HG03064 (cell line): Measurements from ENCODE around the gene GPS1.

Source experiments
- ATAC-seq: cut with Tn5 transposase; IDR thresholded peaks from one replicate; pipeline ENCODE4 v1.9.1; 2021; ENCODE audit warnings: low read depth; ENCODE audit not compliant: unreplicated experiment

GPS1 gene

DNA sequence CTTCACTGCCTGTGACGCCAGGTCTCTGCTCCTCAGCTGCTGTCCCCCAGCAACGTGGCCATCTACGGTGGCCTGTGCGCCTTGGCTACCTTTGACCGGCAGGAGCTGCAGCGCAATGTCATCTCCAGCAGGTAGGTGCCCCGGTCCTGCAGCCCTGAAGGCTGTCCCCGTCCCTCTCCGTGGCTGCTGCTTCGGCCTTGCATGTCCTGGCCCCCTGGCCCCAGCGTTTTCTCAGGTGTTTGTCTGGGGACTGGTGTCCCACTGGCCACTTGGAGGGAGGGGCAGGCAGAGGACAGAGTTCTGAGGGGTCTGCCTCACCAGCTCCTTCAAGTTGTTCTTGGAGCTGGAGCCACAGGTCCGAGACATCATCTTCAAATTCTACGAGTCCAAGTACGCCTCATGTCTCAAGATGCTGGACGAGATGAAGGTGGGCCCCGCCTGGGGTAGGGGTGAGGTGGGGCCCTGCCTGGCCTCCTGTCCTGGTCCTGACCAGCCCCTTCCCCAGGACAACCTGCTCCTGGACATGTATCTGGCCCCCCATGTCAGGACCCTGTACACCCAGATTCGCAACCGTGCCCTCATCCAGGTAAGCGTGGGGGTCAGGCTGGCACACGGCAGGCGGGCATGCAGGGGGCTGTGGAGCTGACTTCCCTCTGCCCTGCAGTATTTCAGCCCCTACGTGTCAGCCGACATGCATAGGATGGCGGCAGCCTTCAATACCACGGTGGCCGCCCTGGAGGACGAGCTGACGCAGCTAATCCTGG is 4.4 kb downstream of the GPS1 start:
- no peak for ATAC-seq

DNA sequence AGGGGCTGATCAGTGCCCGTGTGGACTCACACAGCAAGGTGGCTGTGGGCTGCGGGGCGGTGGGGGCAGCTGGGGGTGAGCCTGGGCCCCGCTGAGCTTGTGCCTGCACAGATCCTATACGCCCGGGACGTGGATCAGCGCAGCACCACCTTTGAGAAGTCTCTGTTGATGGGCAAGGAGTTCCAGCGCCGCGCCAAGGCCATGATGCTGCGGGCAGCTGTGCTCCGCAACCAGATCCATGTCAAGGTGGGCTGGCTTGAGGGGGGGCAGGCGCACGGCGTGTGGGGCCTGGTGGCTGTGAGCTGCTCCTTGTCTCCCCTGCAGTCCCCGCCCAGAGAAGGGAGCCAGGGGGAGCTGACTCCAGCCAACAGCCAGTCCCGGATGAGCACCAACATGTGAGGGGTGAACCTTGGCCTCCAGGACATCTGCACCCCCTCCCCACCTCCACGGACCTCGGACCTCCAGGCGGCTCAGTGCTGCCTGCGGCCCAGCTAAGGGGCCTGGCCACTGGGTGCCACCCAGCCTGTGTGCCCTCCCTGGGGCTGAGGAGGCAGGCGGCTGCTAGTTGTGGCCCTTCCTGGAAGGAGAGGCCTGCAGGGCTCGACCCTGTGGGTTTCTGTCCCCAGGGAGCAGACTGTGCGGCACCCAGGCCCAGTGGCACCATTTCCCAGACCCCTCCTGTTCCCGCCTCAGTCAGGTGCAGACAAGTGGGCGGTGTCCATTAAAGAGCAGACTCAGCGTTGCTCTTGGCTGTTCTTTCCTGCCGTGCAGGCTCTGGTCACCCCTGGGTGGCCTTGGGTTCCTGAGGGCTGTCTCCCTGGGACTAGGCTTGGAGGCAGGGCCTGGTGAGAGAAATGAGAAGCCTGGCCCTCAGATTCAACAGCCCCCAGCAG is 5.3 kb downstream of the GPS1 start:
- no peak for ATAC-seq

DNA sequence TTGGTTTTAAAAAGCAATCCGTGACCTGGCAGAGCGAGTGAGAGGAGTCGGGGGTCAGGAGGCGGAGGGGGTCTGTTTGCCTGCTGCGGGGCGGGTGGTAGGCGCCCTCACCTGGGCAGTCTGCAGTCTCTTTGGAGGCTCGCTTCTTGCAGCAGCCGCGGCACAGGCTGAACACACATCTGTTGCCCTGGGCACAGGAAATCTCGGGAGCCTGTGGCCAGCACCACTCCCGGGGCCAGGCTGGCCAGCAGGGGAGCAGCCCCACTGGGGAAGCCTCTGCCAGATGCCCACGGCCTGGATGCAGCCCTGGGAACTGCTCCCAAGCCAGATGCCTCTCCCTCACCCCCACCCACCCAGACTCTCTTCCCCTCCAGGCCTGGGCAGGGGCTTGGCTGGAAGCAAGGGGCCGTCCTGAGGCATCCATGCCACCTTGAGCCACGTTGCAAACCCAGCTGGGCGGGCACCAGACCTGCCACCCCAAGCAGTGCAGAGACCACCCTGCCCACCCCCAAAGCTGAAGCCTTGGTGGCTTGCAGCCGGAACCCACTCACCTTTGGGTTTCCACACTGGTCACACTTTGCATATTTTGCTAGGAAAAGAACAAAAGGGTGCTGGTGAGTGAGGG is 6.6 kb downstream of the GPS1 start:
- no peak for ATAC-seq

DNA sequence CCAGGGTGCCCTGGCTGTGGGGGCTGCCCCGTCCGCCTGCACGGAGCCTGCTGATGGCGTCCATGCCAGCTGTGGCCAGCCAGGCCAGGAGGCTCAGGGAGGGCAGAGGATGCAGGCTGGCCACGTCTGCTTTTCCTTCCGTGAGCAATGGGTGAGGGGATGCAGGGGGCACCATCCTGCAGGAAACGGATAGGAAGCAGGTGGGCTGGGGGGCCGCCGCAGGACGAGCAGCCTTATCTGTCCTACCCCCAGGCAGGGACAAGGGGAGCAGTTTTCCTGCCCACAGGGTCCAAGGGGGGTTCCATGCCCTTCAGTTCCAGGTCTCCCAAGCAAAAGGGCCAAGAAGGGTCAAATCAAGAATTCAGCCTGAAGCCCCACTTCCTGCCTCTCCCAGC is 7.2 kb downstream of the GPS1 start:
- ATAC-seq: no peak

DNA sequence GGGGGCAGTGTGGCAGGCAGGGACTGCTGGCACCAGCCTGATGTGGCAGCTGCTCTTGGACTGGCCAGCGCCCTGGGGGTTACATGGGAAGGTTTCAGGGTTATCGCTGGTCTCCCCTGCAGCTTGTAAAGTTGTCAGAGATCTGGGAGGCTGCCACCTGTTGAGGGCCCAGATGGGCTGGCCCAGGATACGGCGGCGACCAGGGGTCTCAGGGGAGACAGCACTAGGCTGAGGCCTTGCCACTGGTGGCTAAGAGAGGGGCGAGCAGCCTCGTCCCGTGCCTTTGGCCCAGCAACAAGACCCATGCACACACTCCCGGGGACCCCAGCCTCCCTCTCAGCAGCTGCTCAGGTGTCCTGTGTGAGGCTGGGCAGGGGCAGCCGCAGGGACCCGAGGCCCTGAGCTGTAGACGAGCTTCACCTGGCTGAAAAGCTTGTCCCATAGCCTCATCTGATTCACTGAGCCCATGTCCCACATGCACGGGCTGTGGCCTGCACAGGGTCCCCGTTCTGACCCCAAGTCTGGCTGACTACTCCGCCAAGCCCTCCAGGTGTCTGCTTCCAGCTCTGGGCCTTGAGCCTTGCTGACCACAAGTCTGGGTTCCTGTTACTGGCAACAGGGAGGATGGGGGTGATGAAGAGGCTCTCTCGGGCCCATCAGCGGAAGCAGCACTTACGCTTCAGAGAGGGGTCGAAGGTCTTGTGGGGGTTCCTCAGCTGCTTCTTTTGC is 7.7 kb downstream of the GPS1 start:
- ATAC-seq: no peak

DNA sequence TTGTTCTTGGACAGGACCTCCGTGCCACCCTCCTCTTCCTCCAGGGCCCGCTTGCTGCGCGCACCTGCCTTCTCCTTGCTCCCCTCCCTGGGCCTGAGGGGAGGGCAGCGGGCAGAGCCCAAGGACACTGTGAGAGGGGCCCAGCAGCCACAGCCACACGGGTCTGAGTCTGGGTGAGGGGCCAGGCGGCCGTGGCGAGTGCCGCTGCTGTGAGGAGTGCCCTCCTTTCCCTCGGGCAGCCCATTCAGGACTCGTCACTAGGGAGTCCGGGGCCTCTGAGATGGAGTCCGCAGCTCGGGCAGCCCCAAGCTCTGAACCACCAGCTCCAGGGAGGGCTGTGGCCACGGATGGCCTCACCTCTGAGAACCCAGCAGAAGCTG is 8.3 kb downstream of the GPS1 start:
- no peak for ATAC-seq

DNA sequence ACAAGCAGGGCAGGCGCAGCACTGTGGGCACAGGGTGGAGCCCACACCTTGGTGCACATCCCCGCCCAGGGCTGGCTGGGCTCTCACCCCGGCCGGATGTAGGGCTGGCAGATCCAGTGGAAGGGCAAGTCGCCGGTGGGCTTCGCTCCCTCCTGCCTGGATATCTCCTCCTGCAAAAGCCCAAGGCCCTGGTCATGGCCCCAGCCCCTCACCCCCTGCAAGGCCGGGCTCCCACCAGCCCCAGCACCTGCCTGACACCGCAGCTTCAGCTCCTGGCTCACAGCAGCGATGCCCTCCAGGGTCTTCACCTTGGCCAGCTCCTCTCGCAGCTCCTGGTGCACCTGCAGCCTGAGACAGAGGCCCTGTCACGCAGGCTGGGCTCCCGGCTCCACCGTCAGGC is 8.9 kb downstream of the GPS1 start:
- ATAC-seq: no peak

DNA sequence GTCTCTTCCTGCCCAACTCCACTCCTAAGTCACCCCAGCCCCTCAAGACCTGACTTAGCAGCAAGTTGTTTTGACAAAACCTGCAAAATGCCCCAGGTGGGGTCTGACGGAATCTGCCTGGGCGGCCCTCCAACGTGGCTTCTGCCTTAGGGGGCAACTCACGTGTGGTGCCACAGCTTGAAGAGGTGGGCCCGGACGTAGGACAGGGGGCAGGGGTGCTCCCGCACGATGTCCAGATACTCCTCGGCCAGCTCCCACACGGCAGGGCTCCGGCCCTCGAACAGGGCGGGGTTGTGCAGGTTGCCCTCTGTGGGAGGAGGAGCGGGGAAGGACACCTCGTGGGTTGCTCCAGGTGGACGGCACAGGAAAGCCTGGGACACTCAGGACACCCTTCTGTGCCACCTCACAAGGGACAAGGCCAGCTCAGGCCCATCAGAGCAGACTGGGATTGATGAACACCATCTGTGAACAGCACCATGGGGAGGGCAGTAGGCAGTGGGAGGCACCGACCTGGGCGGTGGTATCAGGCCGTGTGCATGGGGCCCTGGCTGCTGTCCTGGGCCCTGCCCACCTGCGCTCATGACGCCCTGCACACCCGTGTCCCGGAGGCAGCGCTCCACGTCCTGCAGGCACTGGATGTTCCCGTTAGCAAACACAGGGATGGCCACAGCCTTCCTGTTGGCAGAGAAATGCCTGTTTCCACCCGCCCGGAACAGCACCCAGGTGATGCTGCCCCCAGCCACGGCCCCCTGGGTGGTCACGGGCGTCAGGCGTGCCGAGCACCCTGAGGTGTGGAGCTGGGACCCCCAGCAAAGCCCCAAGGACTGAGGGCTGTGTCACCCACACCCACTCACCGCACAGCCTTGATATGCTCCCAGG is 9.6 kb downstream of the GPS1 start:
- no peak for ATAC-seq

DNA sequence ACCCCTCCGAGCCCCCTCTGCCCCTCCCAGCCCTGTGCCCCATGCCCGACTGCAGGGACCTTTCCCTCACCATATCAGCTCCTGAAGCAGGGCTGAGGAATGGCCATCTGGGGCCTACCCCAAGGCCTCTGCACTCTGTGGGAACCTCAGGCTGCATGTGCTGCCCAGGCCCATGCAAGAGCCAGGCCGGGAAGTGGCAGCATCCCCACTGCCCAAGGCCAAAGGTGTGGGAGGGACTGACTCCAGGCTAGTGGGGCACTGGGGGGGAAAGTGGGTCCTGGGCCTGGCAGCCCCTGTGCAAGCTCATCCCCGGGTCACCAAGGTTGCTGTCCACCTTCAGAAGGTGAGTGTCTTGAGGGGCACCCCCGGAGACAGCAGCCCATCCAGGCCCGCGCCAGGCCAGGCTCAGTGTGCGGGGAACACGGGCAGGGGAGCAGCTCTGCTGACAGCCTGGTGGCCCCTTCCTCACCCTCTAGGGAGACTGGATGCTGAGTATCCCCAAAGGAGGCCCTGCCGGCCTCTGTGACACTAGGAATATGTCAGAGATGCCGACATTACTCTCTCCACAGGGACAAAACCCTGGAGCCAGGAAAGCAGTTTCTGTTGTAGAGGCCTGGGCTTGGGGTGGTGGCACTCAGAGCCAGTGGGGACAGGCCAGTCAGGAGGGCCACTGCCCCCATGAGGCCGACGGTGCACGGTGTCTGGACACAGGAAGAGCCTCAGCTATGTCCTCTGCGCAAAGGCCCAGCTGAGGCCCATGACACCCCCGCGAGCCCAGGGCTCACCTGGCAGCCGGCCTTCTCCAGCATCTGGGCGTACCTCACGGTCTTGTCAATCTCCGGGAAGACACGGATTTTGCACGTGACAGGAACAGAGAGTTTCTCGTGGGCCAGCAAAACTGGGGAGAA is 10.6 kb downstream of the GPS1 start:
- ATAC-seq: no peak

DNA sequence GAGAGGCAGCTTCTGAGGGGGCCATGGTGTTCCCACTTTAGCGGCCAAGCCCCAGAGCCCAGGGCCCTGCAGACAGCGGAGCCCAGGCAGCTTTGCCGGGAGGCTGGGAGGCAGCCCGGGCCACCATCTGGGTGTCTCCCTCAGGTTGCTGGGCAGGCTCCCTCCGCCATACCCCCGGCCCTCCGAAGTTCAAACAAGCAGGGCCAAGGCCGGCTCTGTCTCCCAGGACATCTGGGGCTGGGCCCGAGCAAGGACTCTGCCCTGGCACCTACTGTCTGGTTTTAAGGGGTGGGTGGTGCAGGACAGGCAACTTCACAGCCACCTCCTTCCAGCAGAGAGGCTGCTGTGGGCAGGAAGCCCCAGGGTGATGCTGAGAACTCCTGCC is 11.3 kb downstream of the GPS1 start:
- ATAC-seq: no peak

DNA sequence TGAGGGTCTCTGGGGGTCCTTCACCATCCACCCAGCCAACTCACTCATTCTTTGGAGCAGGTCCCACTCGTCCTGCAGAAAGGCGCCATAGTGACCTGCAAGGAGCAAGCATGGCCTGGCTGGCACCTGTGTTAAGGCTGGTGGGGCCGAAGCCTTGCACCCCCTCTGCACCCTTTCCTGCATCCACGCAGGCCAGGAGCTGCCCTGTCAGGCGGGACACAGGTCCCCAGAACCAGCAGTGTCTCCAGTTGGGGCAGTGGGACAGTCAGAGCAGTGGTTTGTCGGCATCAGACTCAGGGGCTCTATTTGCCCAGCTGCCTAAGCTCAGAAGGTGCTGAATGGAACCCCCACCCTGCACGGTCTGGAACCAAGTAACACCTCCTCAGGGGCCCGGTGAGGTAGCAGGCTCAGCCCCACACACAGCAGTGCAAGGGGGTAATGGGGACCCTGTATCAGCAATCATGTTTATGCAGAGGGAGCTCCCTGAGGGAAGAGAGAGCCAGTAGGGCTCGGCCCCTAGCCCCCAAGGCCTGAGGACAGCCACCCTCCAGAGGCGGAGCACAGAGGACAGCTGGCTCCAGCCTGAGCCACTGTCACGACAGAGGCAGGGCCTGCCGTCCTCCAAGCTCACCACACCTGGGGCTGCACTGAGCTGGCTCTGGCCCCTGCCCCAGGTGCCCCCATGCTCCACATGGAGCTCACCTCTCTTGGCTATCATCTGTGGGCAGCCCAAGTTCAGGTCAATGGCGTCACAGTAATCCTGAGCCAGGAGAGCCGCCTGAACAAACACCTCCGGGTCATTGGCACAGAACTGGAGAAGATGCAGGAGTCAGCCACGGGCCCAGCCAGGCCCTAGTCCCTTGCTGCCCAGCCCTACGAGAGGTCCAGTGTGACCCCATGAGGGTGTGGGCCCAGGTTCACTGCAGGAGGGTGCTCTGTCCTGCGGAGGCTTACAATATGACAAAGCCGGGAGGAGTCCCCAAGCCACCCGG is 12.0 kb downstream of the GPS1 start:
- ATAC-seq: no peak

DNA sequence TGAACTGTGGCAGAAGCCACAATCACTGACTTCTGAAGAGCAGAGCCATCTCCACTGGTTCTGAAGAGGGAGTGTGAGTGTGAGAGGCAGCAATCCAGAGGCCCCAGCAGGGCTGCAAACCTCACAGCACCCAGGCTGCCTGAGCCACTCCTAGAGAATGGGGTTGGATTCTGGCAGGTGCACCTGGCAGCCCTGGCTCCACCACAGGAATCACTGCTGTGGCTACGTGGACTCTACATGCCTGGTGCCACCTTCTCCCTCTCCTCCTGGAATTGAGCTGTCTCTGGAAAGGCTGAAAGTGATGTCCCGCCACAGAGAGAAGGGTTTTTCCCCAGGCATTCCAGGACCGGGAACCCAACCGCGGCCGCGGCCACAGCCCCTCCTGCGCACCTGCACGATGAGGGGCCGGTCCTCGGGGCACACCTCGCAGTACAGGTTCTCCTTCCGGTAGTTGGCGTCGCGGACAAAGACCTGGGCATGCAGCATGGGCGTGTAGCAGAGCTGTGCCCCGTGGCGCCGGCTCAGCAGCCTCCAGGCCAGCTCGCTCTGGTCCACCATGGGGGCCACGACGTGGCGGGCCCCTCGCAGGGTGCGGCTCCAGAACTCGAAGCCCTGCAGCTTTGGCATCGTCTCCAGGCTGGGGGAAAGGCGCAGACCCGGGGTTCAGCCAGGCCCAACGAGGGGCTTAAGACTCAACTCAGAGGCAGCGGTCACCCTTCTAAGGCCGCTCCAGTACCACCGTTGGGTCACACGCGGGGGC is 12.9 kb downstream of the GPS1 start:
- ATAC-seq: no peak

DNA sequence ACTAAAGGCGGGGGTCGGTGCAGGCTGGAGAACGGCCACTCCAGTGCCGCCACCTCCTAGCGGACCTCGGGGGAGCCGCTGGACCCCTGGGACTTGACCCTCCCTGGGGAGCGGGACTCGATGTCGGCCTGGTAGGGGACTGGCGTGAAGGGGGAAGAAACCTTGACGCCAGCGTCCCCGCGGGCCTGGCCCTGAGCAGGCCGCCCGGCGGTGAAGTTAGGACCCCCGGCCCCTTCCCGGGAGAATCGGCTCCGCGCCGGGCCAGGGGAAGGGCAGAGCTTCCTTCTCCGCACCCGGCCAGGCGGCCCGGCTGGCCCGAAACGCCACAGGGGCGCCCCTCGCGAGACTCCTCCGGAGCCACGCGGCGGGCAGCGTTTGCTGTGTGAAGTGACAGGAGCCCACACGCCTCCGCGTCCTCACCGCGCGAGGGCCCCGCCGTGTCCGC is 13.5 kb downstream of the GPS1 start:
- ATAC-seq: no peak

DNA sequence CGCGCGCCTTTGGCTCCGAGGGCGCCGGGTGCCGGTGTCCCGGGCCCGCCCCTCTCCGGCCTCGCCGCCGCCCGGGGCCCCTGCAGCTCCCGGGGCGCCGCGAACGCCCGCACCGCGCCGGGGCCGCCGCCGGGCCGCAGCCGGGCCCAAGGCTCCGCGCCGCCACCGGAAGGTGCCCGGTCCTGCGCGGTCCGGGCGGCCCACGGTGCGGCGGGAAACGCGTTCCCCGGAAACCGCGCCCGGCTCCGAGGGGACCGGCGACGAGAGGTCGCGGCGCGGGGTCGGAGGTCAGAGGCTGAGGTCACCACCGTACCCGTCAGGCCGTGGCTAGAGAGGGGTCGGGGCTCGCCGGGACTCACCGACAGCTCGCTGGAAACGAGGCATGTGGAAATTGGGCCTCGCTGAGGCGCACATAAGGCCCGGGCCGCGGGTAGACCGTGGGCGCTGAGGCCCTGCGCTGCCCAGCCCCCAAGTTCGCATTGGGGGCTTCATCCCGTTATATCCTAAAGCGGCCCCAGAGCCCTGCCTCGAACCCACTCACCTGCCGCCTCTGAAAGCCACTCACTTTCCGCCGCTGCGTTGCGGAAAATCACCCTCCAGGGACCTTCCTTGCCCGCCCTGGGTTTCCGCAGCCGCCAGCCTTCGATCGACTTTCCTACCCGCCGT is 14.1 kb downstream of the GPS1 start, which contains the start of gene DUS1L:
DUS1L (minus strand) TSS at position 167 of the 666 bp plus-strand sequence. CDS start 745 bp downstream, outside the sequence.
- ATAC-seq: no peak

DNA sequence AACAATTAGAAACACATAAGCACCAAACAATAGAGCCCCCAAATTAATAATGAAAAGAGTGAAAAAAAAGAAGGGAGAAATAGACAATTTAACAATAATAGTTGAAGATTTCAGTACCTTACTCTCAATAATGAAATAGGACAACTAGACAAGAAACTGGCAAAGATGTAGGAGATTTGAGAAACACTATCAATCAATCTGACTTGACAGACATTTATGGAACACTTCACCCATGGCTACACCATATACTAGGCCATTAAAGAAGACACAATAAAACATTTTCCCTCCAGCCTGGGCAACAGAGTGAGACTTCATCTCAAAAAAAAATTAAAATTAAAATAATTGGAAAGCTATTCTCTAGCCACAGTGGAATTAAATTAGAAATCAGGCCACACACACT is 18.9 kb downstream of the GPS1 start:
- no peak for ATAC-seq

DNA sequence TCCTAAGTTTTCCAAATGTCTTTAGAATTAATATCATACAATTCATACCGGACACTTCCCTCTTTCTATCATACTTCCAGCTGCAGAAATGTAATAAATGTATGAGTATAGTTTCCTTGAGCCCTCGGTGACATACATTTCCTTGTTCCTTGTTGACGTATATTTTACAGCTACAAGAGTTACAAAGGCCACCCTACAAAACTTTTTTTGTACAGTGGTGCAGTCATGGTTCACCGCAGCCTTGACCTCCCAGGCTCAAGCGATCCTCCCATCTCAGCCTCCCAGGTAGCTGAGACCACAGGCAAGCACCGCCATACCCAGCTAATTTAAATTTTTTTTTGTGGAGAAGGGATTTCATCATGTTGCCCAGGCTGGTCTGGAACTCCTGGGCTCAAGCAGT is 21.1 kb downstream of the GPS1 start:
- no peak for ATAC-seq
